H9 (cell line): ENCODE data around the gene ADSS2. TPM values are rescaled to one million over a fixed set of nuclear protein-coding genes. Genes with fewer than 3 reads are reported as not detected.

ENCODE experiments used
- DNase-seq: peaks from one replicate; pipeline ENCODE4 v3.0.0-alpha.2; 2017
- H2AFZ ChIP-seq: one replicate; pipeline ENCODE4 v1.6.1; 2013; ENCODE audit warnings: mild to moderate bottlenecking, low read length, control low read depth, moderate library complexity
- H2AK5ac ChIP-seq: 2 replicates; pipeline ENCODE4 v1.6.1; 2013; ENCODE audit warnings: low read length, control low read depth, mixed read lengths; ENCODE audit not compliant: insufficient read length
- H2BK120ac ChIP-seq: one replicate; pipeline ENCODE4 v1.6.1; 2013; ENCODE audit warnings: low read depth, mild to moderate bottlenecking, low read length, control low read depth, inconsistent platforms; ENCODE audit not compliant: poor library complexity, severe bottlenecking
- H2BK12ac ChIP-seq: 2 replicates; pipeline ENCODE4 v1.6.1; 2013; ENCODE audit warnings: low read length, control low read depth, mixed read lengths, low read depth; ENCODE audit not compliant: insufficient read length
- H2BK15ac ChIP-seq: 2 replicates; pipeline ENCODE4 v1.6.1; 2013; ENCODE audit warnings: low read depth, low read length, control low read depth
- H2BK20ac ChIP-seq: one replicate; pipeline ENCODE4 v1.6.1; 2013; ENCODE audit warnings: low read depth, mild to moderate bottlenecking, low read length, control low read depth, inconsistent platforms; ENCODE audit not compliant: poor library complexity, severe bottlenecking
- H2BK5ac ChIP-seq: 2 replicates; pipeline ENCODE4 v1.6.1; 2013; ENCODE audit warnings: low read length, control low read depth, mixed read lengths; ENCODE audit not compliant: insufficient read length
- H3K14ac ChIP-seq: 2 replicates; pipeline ENCODE4 v1.6.1; 2013; ENCODE audit warnings: low read length, control low read depth; ENCODE audit not compliant: insufficient read depth
- H3K18ac ChIP-seq: 2 replicates; pipeline ENCODE4 v1.6.1; 2013; ENCODE audit warnings: low read depth, mild to moderate bottlenecking, mixed read lengths, low read length, control low read depth; ENCODE audit not compliant: insufficient read length
- H3K23ac ChIP-seq: 2 replicates; pipeline ENCODE4 v1.6.1; 2013; ENCODE audit warnings: low read length, control low read depth, mixed read lengths, low read depth; ENCODE audit not compliant: insufficient read length
- H3K23me2 ChIP-seq: 2 replicates; pipeline ENCODE4 v1.6.1; 2013; ENCODE audit warnings: low read depth, mild to moderate bottlenecking, mixed read lengths, low read length, control low read depth; ENCODE audit not compliant: insufficient read length, poor library complexity, severe bottlenecking
- H3K27ac ChIP-seq: 2 replicates; pipeline ENCODE4 v1.5.1; 2013; ENCODE audit warnings: low read length, control low read depth, mixed read lengths, low read depth; ENCODE audit not compliant: insufficient read length
- H3K27me3 ChIP-seq: 2 replicates; pipeline ENCODE4 v1.6.1; 2013; ENCODE audit warnings: low read length, control low read depth, inconsistent platforms; ENCODE audit not compliant: insufficient read depth
- H3K4ac ChIP-seq: 2 replicates; pipeline ENCODE4 v1.6.1; 2013; ENCODE audit warnings: low read depth, mild to moderate bottlenecking, control low read depth, inconsistent platforms, low read length, moderate library complexity
- H3K4me1 ChIP-seq: 2 replicates; pipeline ENCODE4 v1.6.1; 2013; ENCODE audit warnings: low read length, control low read depth, inconsistent platforms; ENCODE audit not compliant: insufficient read depth
- H3K4me2 ChIP-seq: 2 replicates; pipeline ENCODE4 v1.6.1; 2013; ENCODE audit warnings: low read length, control low read depth, mixed read lengths; ENCODE audit not compliant: insufficient read length, insufficient read depth
- H3K56ac ChIP-seq: 2 replicates; pipeline ENCODE4 v1.6.1; 2013; ENCODE audit warnings: low read depth, mild to moderate bottlenecking, mixed read lengths, low read length, control low read depth; ENCODE audit not compliant: insufficient read length
- H3K79me1 ChIP-seq: 2 replicates; pipeline ENCODE4 v1.6.1; 2013; ENCODE audit warnings: low read depth, mild to moderate bottlenecking, moderate library complexity, low read length, control low read depth, inconsistent platforms; ENCODE audit not compliant: insufficient read depth, poor library complexity, severe bottlenecking
- H3K79me2 ChIP-seq: 2 replicates; pipeline ENCODE4 v1.6.1; 2013; ENCODE audit warnings: low read length, control low read depth, inconsistent platforms; ENCODE audit not compliant: insufficient read depth
- H3K9ac ChIP-seq: 2 replicates; pipeline ENCODE4 v1.6.1; 2013; ENCODE audit warnings: low read length, control low read depth, mixed read lengths; ENCODE audit not compliant: insufficient read length; ENCODE audit errors: extremely low read depth
- H3K9me3 ChIP-seq: one replicate; pipeline ENCODE4 v1.6.1; 2013; ENCODE audit warnings: low read depth, low read length, inconsistent platforms; ENCODE audit not compliant: control insufficient read depth
- H3T11ph ChIP-seq: one replicate; pipeline ENCODE4 v1.6.1; 2013; ENCODE audit warnings: mild to moderate bottlenecking, low read length, control low read depth, inconsistent platforms
- H4K20me1 ChIP-seq: one replicate; pipeline ENCODE4 v1.6.1; 2013; ENCODE audit not compliant: control insufficient read depth, insufficient read length, insufficient read depth
- H4K5ac ChIP-seq: 2 replicates; pipeline ENCODE4 v1.6.1; 2013; ENCODE audit warnings: low read depth, mild to moderate bottlenecking, mixed read lengths, low read length, control low read depth; ENCODE audit not compliant: insufficient read length
- H4K8ac ChIP-seq: replicated peaks from 2 replicates; pipeline ENCODE4 v1.6.1; 2013; ENCODE audit warnings: low read length, control low read depth, mixed read lengths, low read depth; ENCODE audit not compliant: insufficient read length
- H4K91ac ChIP-seq: 2 replicates; pipeline ENCODE4 v1.6.1; 2013; ENCODE audit warnings: low read depth, mild to moderate bottlenecking, moderate library complexity, mixed read lengths, low read length, control low read depth; ENCODE audit not compliant: insufficient read length
- H3K27ac Mint-ChIP-seq, 3 experiments: 2 replicates in 2 of 3; 3 replicates in 1 of 3; pipeline ENCODE4 v1.8.0; 2020 to 2021; ENCODE audit warnings: mixed read lengths in 3 of 3, mild to moderate bottlenecking in 1 of 3, moderate library complexity in 1 of 3
- H3K27me3 Mint-ChIP-seq: 2 replicates; pipeline ENCODE4 v1.8.0; 2021; ENCODE audit warnings: low read depth, mild to moderate bottlenecking, moderate library complexity, mixed read lengths
- H3K36me3 Mint-ChIP-seq, 3 experiments: 2 replicates in 2 of 3; 3 replicates in 1 of 3; pipeline ENCODE4 v1.8.0; 2020 to 2021; ENCODE audit warnings: low read depth in 3 of 3, mixed read lengths in 3 of 3; ENCODE audit not compliant: insufficient read depth in 1 of 3
- H3K4me1 Mint-ChIP-seq, 2 experiments: 2 replicates each; pipeline ENCODE4 v1.8.0; 2020; ENCODE audit warnings: mixed read lengths in 2 of 2
- H3K4me3 Mint-ChIP-seq, 2 experiments: 2 replicates in 1 of 2; 3 replicates in 1 of 2; pipeline ENCODE4 v1.8.0; 2020 to 2021; ENCODE audit warnings: mild to moderate bottlenecking in 2 of 2, mixed read lengths in 2 of 2, moderate library complexity in 1 of 2
- H3K9me3 Mint-ChIP-seq, 2 experiments: 2 replicates in 1 of 2; 3 replicates in 1 of 2; pipeline ENCODE4 v1.8.0; 2020; ENCODE audit warnings: mild to moderate bottlenecking in 2 of 2, mixed read lengths in 2 of 2, moderate library complexity in 1 of 2
- total RNA-seq: library from RNA; stranded (reverse); gene quantifications from 2 replicates; pipeline ENCODE4 v1.2.1, GENCODE V29; 2021
- TF ChIP-seq, protein P1 (sequence below): fragments of 200-600 bp; sonication (generic); conservative IDR thresholded peaks from 3 replicates; pipeline ENCODE4 v1.8.0; 2021; ENCODE audit warnings: antibody characterized with exemption, mild to moderate bottlenecking

The ADSS2 gene
- total RNA-seq, 1 experiment from 2014 or later = 65.4 TPM

- no peaks in the 10 kb centered on the region for H3K9me3 Mint-ChIP-seq
- H3K4me1 Mint-ChIP-seq = peaks cover 16 to 17% of the 10 kb centered on the region in 2 experiments
- no peak overlapping the region for H2BK120ac ChIP-seq
- H2BK12ac ChIP-seq = no peak overlapping the region
- DNase-seq = no peak
- TF ChIP-seq, protein P1, sequence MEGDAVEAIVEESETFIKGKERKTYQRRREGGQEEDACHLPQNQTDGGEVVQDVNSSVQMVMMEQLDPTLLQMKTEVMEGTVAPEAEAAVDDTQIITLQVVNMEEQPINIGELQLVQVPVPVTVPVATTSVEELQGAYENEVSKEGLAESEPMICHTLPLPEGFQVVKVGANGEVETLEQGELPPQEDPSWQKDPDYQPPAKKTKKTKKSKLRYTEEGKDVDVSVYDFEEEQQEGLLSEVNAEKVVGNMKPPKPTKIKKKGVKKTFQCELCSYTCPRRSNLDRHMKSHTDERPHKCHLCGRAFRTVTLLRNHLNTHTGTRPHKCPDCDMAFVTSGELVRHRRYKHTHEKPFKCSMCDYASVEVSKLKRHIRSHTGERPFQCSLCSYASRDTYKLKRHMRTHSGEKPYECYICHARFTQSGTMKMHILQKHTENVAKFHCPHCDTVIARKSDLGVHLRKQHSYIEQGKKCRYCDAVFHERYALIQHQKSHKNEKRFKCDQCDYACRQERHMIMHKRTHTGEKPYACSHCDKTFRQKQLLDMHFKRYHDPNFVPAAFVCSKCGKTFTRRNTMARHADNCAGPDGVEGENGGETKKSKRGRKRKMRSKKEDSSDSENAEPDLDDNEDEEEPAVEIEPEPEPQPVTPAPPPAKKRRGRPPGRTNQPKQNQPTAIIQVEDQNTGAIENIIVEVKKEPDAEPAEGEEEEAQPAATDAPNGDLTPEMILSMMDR = no peak
- peaks cover 3% of the 10 kb centered on the region for H3K79me1 ChIP-seq
- no peak overlapping the region for H3K56ac ChIP-seq
- H3K79me2 ChIP-seq = no peaks in the 10 kb centered on the region; the same call in 1 of the 2 replicates
- no peak overlapping the region for H2AK5ac ChIP-seq
- H3K4ac ChIP-seq = no peak overlapping the region
- no peak overlapping the region for H2BK15ac ChIP-seq
- H3K4me1 ChIP-seq = peaks cover 6% of the 10 kb centered on the region; the same call in 1 of the 2 replicates
- no peak overlapping the region for H4K8ac ChIP-seq
- no peak overlapping the region for H3K23ac ChIP-seq
- no peaks in the 10 kb centered on the region for H3K27me3 ChIP-seq
- peaks cover 19 to 34% (median 33%) of the 10 kb centered on the region in 3 experiments; a peak in 6 of 7 replicates for H3K36me3 Mint-ChIP-seq
- H3K9ac ChIP-seq = no peak overlapping the region
- H3K9me3 ChIP-seq = no peaks in the 10 kb centered on the region
- no peak overlapping the region for H3K27ac Mint-ChIP-seq
- no peak overlapping the region for H2BK5ac ChIP-seq
- no peak overlapping the region for H3K4me3 Mint-ChIP-seq
- H3K18ac ChIP-seq = no peak overlapping the region
- H4K5ac ChIP-seq = no peak overlapping the region
- H3K23me2 ChIP-seq = no peaks in the 10 kb centered on the region
- H3K4me2 ChIP-seq = no peak overlapping the region
- H4K20me1 ChIP-seq = no peaks in the 10 kb centered on the region
- H2AFZ ChIP-seq = no peak overlapping the region
- no peak overlapping the region for H3T11ph ChIP-seq
- no peaks in the 10 kb centered on the region for H3K27me3 Mint-ChIP-seq
- H3K27ac ChIP-seq = no peak overlapping the region
- no peak overlapping the region for H4K91ac ChIP-seq
- H2BK20ac ChIP-seq = no peak overlapping the region
- H3K14ac ChIP-seq = no peak overlapping the region
Observed at GRCh38 chr1:244437086-244437468, 14.6 kb downstream of the ADSS2 start.
